H1 (cell line): ENCODE measurements around the gene DERL3. TPM values are rescaled to one million over a fixed set of nuclear protein-coding genes. Genes with fewer than 3 reads are reported as not detected.

Experiments
- polyA plus RNA-seq, 7 experiments: library from polyadenylated mRNA; depleted of rRNA in 3 of 7; stranded (reverse) in 5 of 7; unstranded in 2 of 7; fragments of >200 nt in 5 of 7; fragments of 200-250 nt in 2 of 7; gene quantifications; 1 replicate in 5 of 7; 2 replicates in 1 of 7; 4 replicates in 1 of 7; pipeline versions ENCODE4 v1.2.1 to v1.2.3, GENCODE V29; 2011 to 2013; ENCODE audit warnings: missing spikeins in 2 of 7, mixed read lengths in 2 of 7
- small RNA-seq: library from polyadenylated mRNA; stranded (forward); fragments of <200 nt; extraction: miRNeasy Mini kit (QIAGEN cat#:217004); gene quantifications from one replicate; pipeline ENCODE3, GENCODE V24; 2013; ENCODE audit not compliant: insufficient read depth
- total RNA-seq: library from RNA; stranded (reverse); fragmentation: NEBNext Ultra II Directional; extraction: Animal tissue kit (Norgen Biotek cat#: 25700); gene quantifications from 2 replicates; pipeline ENCODE4 v1.2.1, GENCODE V29; 2021

DERL3 gene
- total and polyA plus RNA-seq, 2 of the 8 experiments (the other 6 are each of a cell fraction or from before 2014, with no cell fraction given): 8.7 to 19.5 TPM

Small RNAs within 50 kb of the gene (small RNA-seq; reads per million reads assigned to genes)
- gene RN7SL268P: not detected

Other genes with a start within 250 kb of the DERL3 start
- gene DRICH1, start 206.7 kb downstream of the DERL3 start, total RNA-seq: 0.28 TPM in 1 of 2 replicates, not detected in the other
- gene DRICH1, start 206.7 kb downstream of the DERL3 start, polyA plus RNA-seq (2011; rRNA removed): 0.19 and 0.21 TPM in 2 replicates
- gene RGL4, start 148.0 kb downstream of the DERL3 start, total RNA-seq: not detected in 2 replicates
- gene RGL4, start 148.0 kb downstream of the DERL3 start, polyA plus RNA-seq (2011; rRNA removed): not detected in 2 replicates
- 2.6 and 3.2 TPM in 2 replicates for gene ZNF70, start 87.9 kb downstream of the DERL3 start, total RNA-seq
- 1.1 and 1.2 TPM in 2 replicates for gene ZNF70, start 87.9 kb downstream of the DERL3 start, polyA plus RNA-seq (2011; rRNA removed)
- 0.52 and 0.77 TPM in 2 replicates for gene VPREB3, start 84.6 kb downstream of the DERL3 start, total RNA-seq
- gene VPREB3, start 84.6 kb downstream of the DERL3 start, polyA plus RNA-seq (2011; rRNA removed): 4.0 and 4.6 TPM in 2 replicates
- 2.3 and 4.9 TPM in 2 replicates for gene C22orf15, start 76.0 kb downstream of the DERL3 start, total RNA-seq
- gene C22orf15, start 76.0 kb downstream of the DERL3 start, polyA plus RNA-seq (2011; rRNA removed): 4.2 and 6.9 TPM in 2 replicates
- 94.5 and 104 TPM in 2 replicates for gene CHCHD10, start 71.0 kb downstream of the DERL3 start, total RNA-seq
- gene CHCHD10, start 71.0 kb downstream of the DERL3 start, polyA plus RNA-seq (2011; rRNA removed): 58.3 and 109 TPM in 2 replicates
- gene MMP11, start 66.2 kb downstream of the DERL3 start, total RNA-seq: 9.6 and 10.2 TPM in 2 replicates
- gene MMP11, start 66.2 kb downstream of the DERL3 start, polyA plus RNA-seq (2011; rRNA removed): 18.3 and 29.7 TPM in 2 replicates
- 116 and 124 TPM in 2 replicates for gene SMARCB1, start 52.0 kb downstream of the DERL3 start, total RNA-seq
- gene SMARCB1, start 52.0 kb downstream of the DERL3 start, polyA plus RNA-seq (2011; rRNA removed): 145 and 158 TPM in 2 replicates
- gene SLC2A11, start 18.9 kb upstream of the DERL3 start, total RNA-seq: 12.5 and 13.2 TPM in 2 replicates
- 9.1 and 10.7 TPM in 2 replicates for gene SLC2A11, start 18.9 kb upstream of the DERL3 start, polyA plus RNA-seq (2011; rRNA removed)
- 1,082 and 1,119 TPM in 2 replicates for gene MIF, start 55.4 kb upstream of the DERL3 start, total RNA-seq
- 1,870 and 2,008 TPM in 2 replicates for gene MIF, start 55.4 kb upstream of the DERL3 start, polyA plus RNA-seq (2011; rRNA removed)
- 4.7 and 6.3 TPM in 2 replicates for gene GSTT2B, start 122.2 kb upstream of the DERL3 start, total RNA-seq
- 13.3 and 13.5 TPM in 2 replicates for gene GSTT2B, start 122.2 kb upstream of the DERL3 start, polyA plus RNA-seq (2011; rRNA removed)
- 1.7 and 2.1 TPM in 2 replicates for gene DDTL, start 127.9 kb upstream of the DERL3 start, total RNA-seq
- 2.2 and 3.1 TPM in 2 replicates for gene DDTL, start 127.9 kb upstream of the DERL3 start, polyA plus RNA-seq (2011; rRNA removed)
- gene DDT, start 135.4 kb upstream of the DERL3 start, total RNA-seq: 106 and 110 TPM in 2 replicates
- 336 and 341 TPM in 2 replicates for gene DDT, start 135.4 kb upstream of the DERL3 start, polyA plus RNA-seq (2011; rRNA removed)
- gene GSTT2, start 141.1 kb upstream of the DERL3 start, total RNA-seq: 1.1 and 1.9 TPM in 2 replicates
- 1.2 and 1.5 TPM in 2 replicates for gene GSTT2, start 141.1 kb upstream of the DERL3 start, polyA plus RNA-seq (2011; rRNA removed)
- gene GSTT4, start 166.4 kb upstream of the DERL3 start, total RNA-seq: not detected in 2 replicates
- gene GSTT4, start 166.4 kb upstream of the DERL3 start, polyA plus RNA-seq (2011; rRNA removed): 0.08 and 0.14 TPM in 2 replicates
- 62.6 and 62.9 TPM in 2 replicates for gene CABIN1, start 172.3 kb upstream of the DERL3 start, total RNA-seq
- 14.1 and 25.5 TPM in 2 replicates for gene CABIN1, start 172.3 kb upstream of the DERL3 start, polyA plus RNA-seq (2011; rRNA removed)